Inflammatory macrophage treated with lipopolysaccharide for 1 hour (primary cell): Measurements from ENCODE around the gene PKM.

Experiments
- DNase-seq, 2 donors: peaks; one replicate each; pipeline ENCODE4 v3.0.0-alpha.2; 2020 to 2022

Gene PKM

GRCh38 chr15:72174551-72175165, 56.3 kb downstream of the PKM start:
- no peak for DNase-seq

- DNase-seq, result no peak
These were observed 57.0 kb downstream of the PKM start for GRCh38 chr15:72173864-72174550.

- no peak for DNase-seq
These were observed 57.6 kb downstream of the PKM start for GRCh38 chr15:72173401-72173800.

GRCh38 chr15:72172796-72173195, 58.2 kb downstream of the PKM start:
- no peak for DNase-seq

GRCh38 chr15:72171978-72172377, 59.0 kb downstream of the PKM start:
- peak in 1 of 2 donors; percentile 27 for DNase-seq

GRCh38 chr15:72170691-72171090, 60.3 kb downstream of the PKM start:
- DNase-seq, result no peak

GRCh38 chr15:72169921-72170611, 60.9 kb downstream of the PKM start:
- no peak for DNase-seq

GRCh38 chr15:72169236-72169920, 61.6 kb downstream of the PKM start:
- DNase-seq, result no peak

- DNase-seq, result no peak
These were observed 62.2 kb downstream of the PKM start for GRCh38 chr15:72168808-72169190.

GRCh38 chr15:72168131-72168807, 62.7 kb downstream of the PKM start:
- DNase-seq, result no peak

- no peak for DNase-seq
These were observed 63.5 kb downstream of the PKM start for GRCh38 chr15:72167445-72167844.

GRCh38 chr15:72166716-72167417, 64.1 kb downstream of the PKM start:
- no peak for DNase-seq

GRCh38 chr15:72163719-72164118, 67.3 kb downstream of the PKM start:
- DNase-seq, result no peak

- no peak for DNase-seq
These were observed 68.4 kb downstream of the PKM start for GRCh38 chr15:72162569-72162968.

- DNase-seq, result no peak
These were observed 69.4 kb downstream of the PKM start for GRCh38 chr15:72161361-72162132.

- no peak for DNase-seq
These were observed 70.2 kb downstream of the PKM start for GRCh38 chr15:72160696-72161245.

- peak; percentile 54 to 68 for DNase-seq
These were observed 74.1 kb downstream of the PKM start for GRCh38 chr15:72156928-72157327.

- DNase-seq, result peak; percentile 69 to 94
These were observed 75.1 kb downstream of the PKM start for GRCh38 chr15:72155635-72156616.

- peak in 1 of 2 donors; percentile 25 for DNase-seq
These were observed 75.9 kb downstream of the PKM start for GRCh38 chr15:72155003-72155621.
